ENCODE results near the gene ETFA. TPM values are rescaled to one million over a fixed set of nuclear protein-coding genes. Genes with fewer than 3 reads are reported as not detected.

ETFA gene
- total and polyA plus RNA-seq, 11 donors = 210 to 536 (median 309) TPM

- peaks cover 0 to 16% (median 0%) of the 10 kb centered on the region in 12 donors for H3K4me1 ChIP-seq
- TF ChIP-seq POLR2A (IDR thresholded peaks at IDR 0.05) = no peak
- TF ChIP-seq, protein P1, sequence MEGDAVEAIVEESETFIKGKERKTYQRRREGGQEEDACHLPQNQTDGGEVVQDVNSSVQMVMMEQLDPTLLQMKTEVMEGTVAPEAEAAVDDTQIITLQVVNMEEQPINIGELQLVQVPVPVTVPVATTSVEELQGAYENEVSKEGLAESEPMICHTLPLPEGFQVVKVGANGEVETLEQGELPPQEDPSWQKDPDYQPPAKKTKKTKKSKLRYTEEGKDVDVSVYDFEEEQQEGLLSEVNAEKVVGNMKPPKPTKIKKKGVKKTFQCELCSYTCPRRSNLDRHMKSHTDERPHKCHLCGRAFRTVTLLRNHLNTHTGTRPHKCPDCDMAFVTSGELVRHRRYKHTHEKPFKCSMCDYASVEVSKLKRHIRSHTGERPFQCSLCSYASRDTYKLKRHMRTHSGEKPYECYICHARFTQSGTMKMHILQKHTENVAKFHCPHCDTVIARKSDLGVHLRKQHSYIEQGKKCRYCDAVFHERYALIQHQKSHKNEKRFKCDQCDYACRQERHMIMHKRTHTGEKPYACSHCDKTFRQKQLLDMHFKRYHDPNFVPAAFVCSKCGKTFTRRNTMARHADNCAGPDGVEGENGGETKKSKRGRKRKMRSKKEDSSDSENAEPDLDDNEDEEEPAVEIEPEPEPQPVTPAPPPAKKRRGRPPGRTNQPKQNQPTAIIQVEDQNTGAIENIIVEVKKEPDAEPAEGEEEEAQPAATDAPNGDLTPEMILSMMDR (IDR thresholded peaks at IDR 0.05) = no peak
- H3K27ac ChIP-seq = no peak overlapping the region
- 60 to 63% (median 62%) methylated on average over 3 of the region's 3 CpGs for WGBS, 4 donors
- no peaks in the 10 kb centered on the region for H3K27me3 ChIP-seq
- H3K9me3 ChIP-seq = no peaks in the 10 kb centered on the region
- no peak overlapping the region for H3K4me3 ChIP-seq
- DNase-seq (no peak), ATAC-seq (no peak)
- intact Hi-C loops (cut with DNase I) = loop anchor here in 1 of 10 donors (10.0 kb wide), 1 partner anchor 48 kb away; no protein-coding TSS in a partner anchor
- peaks cover 0 to 100% (median 94%) of the 10 kb centered on the region in 9 donors for H3K36me3 ChIP-seq
Measured at GRCh38 chr15:76282465-76282864, 28.8 kb downstream of the ETFA start.

DNA sequence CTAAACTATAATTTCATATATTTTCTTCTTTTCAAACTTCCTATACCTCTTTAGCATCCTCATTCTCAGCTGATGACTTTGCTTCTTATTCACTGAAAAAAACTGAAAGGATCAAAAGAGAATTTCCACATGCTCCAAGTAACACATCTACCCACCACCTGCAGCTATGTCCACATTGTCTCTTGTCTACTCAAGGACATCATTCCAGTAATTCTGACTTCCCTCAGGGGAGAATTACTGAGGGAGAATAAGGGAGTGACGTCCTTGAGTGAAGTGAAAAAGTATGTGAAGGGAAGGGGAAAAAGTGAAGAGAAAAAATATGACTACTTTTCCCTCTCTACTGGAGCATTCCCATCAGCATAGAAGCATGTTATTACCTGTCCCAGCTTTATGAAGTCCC is 32.6 kb downstream of the ETFA start:
- ATAC-seq = no peak
- H3K4me1 ChIP-seq = peaks cover 0 to 9% (median 0%) of the 10 kb centered on the region in 12 donors
- WGBS, 4 donors = 93 to 100% (median 95%) methylated on average over 1 of the region's 1 CpG
- peaks cover 0 to 93% (median 81%) of the 10 kb centered on the region in 9 donors for H3K36me3 ChIP-seq
- intact Hi-C loops (cut with DNase I) = loop anchor here in 1 of 10 donors (5.0 kb wide), 1 partner anchor 41 kb away; no protein-coding TSS in a partner anchor
- H3K4me3 ChIP-seq = no peak overlapping the region
- TF ChIP-seq, protein P1 (IDR thresholded peaks at IDR 0.05) = no peak
- no peak for TF ChIP-seq POLR2A (IDR thresholded peaks at IDR 0.05)
- no peaks in the 10 kb centered on the region for H3K27me3 ChIP-seq
- H3K9me3 ChIP-seq = no peaks in the 10 kb centered on the region
- DNase-seq = no peak
- H3K27ac ChIP-seq = no peak overlapping the region

DNA sequence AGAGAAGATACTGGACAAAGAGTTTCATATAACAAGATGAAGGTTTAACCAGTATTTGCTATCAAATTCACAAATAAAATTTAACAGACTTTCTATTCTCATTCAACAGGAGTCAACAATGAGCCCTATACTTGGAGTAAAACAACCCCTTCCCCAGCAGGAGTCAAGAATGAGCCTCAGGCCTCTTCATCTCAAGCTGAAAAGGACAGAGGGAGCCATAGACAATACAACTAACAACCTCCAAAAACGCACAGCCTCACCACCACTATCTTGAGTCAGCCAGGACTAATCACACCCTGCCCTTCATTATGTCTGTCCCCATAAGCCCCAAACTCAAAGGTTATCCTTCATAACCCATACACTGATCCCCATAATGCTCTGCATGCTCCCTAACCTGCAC is 36.4 kb downstream of the ETFA start:
- ATAC-seq (no peak), DNase-seq (no peak)
- WGBS, 4 donors = 87 to 94% (median 94%) methylated on average over 1 of the region's 1 CpG
- no peaks in the 10 kb centered on the region for H3K9me3 ChIP-seq
- TF ChIP-seq, protein P1 (IDR thresholded peaks at IDR 0.05) = no peak
- TF ChIP-seq POLR2A (IDR thresholded peaks at IDR 0.05) = no peak
- H3K27ac ChIP-seq = no peak overlapping the region
- intact Hi-C loops (cut with DNase I) = loop anchor here in 1 of 10 donors (5.0 kb wide), 1 partner anchor 38 kb away; no protein-coding TSS in a partner anchor
- H3K36me3 ChIP-seq = peaks cover 0 to 97% (median 82%) of the 10 kb centered on the region in 9 donors
- H3K4me3 ChIP-seq = no peak overlapping the region
- peaks cover 0 to 9% (median 0%) of the 10 kb centered on the region in 12 donors for H3K4me1 ChIP-seq
- H3K27me3 ChIP-seq = no peaks in the 10 kb centered on the region

GRCh38 chr15:76274226-76274625 is 37.0 kb downstream of the ETFA start:
- no peaks in the 10 kb centered on the region for H3K27me3 ChIP-seq
- WGBS, 4 donors = 5 to 50% (median 25%) methylated on average over 2 of the region's 2 CpGs
- ATAC-seq (no peak), DNase-seq (no peak)
- peaks cover 0 to 9% (median 0%) of the 10 kb centered on the region in 12 donors for H3K4me1 ChIP-seq
- H3K9me3 ChIP-seq = no peaks in the 10 kb centered on the region
- no peak for TF ChIP-seq POLR2A (IDR thresholded peaks at IDR 0.05)
- TF ChIP-seq, protein P1 (IDR thresholded peaks at IDR 0.05) = no peak
- peaks cover 0 to 95% (median 82%) of the 10 kb centered on the region in 9 donors for H3K36me3 ChIP-seq
- no peak overlapping the region for H3K27ac ChIP-seq
- no peak overlapping the region for H3K4me3 ChIP-seq
- intact Hi-C loops (cut with DNase I) = no loop called here
